GM10266 (cell line): ENCODE measurements around the gene PRKCZ.

Experiments used
- DNase-seq: peaks from one replicate; pipeline ENCODE4 v3.0.0; 2012; ENCODE audit errors: extremely low spot score
- TF ChIP-seq, protein P1 (sequence below): IDR thresholded peaks from 2 replicates; pipeline ENCODE4 v1.5.1; 2012; ENCODE audit warnings: mild to moderate bottlenecking, low read depth; ENCODE audit not compliant: control insufficient read depth, insufficient read depth; ENCODE audit errors: missing control alignments

PRKCZ gene

DNA sequence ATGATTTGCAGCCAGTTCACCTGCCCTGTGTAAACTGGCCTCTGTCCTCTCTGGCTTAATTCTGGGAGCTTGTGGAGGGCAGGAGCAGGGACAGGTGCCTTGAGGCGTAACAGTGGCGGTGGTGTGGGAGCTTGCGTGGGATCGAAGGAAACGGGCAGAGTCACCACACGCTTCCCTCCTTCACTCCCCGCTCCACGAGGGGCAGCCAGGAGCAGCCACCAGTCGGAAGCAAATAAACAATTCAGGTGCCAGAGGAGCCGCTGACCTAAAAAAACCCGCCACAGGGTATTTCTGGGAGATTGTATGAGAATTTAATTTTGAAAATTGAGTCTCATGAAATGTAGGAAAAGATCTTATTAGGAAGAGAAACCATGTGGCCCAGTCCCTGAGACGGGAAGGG lies 118.3 kb downstream of the PRKCZ start:
- no peak for DNase-seq
- TF ChIP-seq, protein P1, sequence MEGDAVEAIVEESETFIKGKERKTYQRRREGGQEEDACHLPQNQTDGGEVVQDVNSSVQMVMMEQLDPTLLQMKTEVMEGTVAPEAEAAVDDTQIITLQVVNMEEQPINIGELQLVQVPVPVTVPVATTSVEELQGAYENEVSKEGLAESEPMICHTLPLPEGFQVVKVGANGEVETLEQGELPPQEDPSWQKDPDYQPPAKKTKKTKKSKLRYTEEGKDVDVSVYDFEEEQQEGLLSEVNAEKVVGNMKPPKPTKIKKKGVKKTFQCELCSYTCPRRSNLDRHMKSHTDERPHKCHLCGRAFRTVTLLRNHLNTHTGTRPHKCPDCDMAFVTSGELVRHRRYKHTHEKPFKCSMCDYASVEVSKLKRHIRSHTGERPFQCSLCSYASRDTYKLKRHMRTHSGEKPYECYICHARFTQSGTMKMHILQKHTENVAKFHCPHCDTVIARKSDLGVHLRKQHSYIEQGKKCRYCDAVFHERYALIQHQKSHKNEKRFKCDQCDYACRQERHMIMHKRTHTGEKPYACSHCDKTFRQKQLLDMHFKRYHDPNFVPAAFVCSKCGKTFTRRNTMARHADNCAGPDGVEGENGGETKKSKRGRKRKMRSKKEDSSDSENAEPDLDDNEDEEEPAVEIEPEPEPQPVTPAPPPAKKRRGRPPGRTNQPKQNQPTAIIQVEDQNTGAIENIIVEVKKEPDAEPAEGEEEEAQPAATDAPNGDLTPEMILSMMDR, result no peak

DNA sequence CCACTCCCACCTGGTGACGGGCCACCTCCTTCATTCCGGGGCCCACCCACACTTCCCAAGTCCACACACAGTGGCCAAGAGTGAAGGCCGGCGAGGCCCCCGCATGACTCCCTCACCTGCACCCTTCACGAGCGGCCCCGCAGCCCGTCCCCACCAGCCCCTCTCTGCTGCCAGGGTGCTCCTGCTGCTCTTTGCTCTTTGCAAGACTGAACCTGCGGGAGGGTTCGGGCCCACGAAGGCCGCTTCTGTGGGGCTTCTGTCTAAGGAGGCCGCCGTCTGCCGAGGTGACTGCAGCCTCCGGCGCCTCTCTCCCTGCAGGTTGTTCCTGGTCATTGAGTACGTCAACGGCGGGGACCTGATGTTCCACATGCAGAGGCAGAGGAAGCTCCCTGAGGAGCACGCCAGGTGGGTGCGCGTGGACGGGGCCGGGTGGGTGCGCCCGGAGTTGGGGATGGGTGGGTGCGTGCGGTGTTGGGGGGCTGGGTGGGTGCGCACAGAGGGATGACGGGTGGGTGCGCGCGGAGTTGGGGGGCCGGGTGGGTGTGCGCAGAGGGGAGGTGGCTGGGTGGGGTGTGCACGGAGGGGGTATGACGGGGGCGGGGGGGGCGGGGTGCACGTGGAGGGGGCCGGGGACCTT lies 119.1 kb downstream of the PRKCZ start:
- DNase-seq, result no peak
- TF ChIP-seq, protein P1, result no peak

DNA sequence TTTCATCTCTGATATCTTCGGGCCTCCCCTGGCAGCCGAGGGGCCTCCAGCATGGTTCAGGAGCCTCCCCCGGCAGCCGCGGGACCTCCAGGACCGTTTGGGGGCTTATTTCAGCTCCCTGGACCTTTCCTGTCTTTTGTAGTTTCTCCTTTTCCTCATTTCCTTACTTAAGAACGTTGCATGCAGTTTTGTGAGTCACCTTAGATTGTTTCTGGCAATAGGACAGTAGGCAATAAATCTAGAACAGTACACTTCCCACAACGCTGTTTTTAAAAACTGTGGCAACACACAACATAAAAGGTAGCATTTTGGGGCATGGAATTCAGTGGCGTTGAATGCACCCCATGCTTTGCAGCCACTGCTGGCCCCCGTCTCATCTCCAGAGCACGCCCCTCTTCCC lies 120.0 kb downstream of the PRKCZ start:
- TF ChIP-seq, protein P1, result no peak
- no peak for DNase-seq

DNA sequence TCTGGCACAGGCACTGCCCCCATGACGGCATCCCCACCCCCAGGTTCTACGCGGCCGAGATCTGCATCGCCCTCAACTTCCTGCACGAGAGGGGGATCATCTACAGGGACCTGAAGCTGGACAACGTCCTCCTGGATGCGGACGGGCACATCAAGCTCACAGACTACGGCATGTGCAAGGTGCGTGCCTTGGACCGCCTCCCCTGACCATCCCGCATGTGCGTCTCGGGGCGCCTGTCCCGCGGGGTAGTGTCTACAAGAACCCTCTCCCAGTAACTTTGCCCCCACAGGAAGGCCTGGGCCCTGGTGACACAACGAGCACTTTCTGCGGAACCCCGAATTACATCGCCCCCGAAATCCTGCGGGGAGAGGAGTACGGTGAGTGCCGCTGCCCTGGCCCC lies 121.8 kb downstream of the PRKCZ start:
- no peak for DNase-seq

DNA sequence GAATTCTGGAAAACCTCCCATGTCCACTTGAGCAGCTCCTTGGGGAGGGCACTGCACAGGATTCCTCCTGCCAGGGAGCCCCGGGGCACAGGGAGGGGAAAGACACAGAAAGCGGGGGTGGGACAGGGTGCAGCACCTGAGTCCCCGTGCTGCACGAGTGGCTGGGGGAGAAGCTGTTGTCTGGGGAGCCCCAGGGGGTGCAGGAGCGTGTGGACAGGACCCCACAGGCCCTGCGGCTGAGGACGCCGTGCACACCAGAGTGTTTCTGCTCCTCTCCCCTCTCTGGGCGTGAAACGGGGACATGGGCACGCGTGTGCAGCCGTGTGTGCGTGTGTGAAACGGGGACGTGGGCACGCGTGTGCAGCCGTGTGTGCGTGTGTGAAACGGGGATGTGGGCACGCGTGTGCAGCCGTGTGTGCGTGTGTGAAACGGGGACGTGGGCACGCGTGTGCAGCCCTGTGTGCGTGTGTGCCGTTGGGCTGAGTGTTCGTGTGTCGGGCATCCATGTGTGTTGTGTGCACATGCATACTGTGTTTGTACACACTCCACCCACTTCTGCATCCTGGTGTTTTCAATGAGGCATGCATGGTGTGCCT lies 122.4 kb downstream of the PRKCZ start:
- TF ChIP-seq, protein P1, result no peak
- DNase-seq, result no peak

More for the DNA sequence above, 121.8 kb downstream of the PRKCZ start:
- TF ChIP-seq, protein P1, result no peak

DNA sequence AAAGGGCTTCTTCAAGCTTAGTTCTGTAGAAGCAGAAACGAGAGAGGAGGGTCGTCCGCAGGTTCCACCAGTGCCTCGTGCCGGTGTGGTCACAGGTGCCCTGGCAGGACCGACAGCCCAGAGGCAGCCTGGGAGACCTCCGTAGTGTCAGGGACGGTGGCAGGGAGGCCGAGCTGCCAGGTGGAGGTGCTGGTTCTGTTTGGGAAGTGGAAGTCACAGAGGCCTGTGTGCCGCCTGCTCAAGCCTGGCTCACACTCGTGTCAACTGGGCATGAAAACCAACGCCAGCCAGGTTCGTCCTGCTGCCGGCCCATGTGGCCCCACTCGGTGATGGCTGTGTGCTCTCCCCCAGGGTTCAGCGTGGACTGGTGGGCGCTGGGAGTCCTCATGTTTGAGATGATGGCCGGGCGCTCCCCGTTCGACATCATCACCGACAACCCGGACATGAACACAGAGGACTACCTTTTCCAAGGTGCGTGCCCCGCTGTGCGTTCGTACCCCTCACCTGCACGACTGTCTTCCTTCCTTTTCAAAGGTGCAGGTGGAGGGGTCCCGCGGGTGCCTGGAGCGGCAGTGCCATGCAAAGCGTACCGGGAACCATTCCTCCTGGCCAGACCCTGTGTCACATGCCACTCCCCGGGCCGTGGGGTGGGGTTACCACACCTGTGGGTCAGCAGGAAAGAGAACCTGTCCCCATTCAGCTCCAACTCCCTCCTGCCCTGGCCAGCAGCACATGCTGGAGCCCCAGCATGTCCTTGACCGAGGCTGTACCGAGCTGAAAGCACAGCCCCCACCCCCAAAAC lies 123.5 kb downstream of the PRKCZ start:
- TF ChIP-seq, protein P1, result no peak
- no peak for DNase-seq
